GM12878 (cell line): Measurements from ENCODE around the gene OR7C2.

Source experiments
- CTCF ChIP-seq, 3 experiments: IDR thresholded peaks in 2 of 3; conservative IDR thresholded peaks in 1 of 3; 2 replicates each; pipeline ENCODE4 v1.5.1; 2011; ENCODE audit warnings: low read depth in 3 of 3, low read length in 3 of 3, mild to moderate bottlenecking in 3 of 3, control low read depth in 2 of 3, moderate library complexity in 2 of 3, inconsistent platforms in 1 of 3, mixed read lengths in 1 of 3; ENCODE audit not compliant: control insufficient read depth in 2 of 3, insufficient read depth in 1 of 3; ENCODE audit errors: extremely low read depth in 1 of 3
- ETV6 ChIP-seq, 2 experiments: fragments of 450-650 bp in 1 of 2; IDR thresholded peaks in 1 of 2; conservative IDR thresholded peaks in 1 of 2; 2 replicates each; pipeline ENCODE4 v1.6.1; 2014; ENCODE audit warnings: antibody characterized with exemption in 1 of 2, borderline replicate concordance in 1 of 2, low read depth in 1 of 2, mild to moderate bottlenecking in 1 of 2, moderate library complexity in 1 of 2
- EZH2 ChIP-seq: IDR thresholded peaks from 2 replicates; pipeline ENCODE4 v1.6.1; 2012; ENCODE audit warnings: low read depth, mild to moderate bottlenecking, control low read depth, inconsistent platforms, low read length, borderline replicate concordance; ENCODE audit not compliant: control insufficient read depth
- MXI1 ChIP-seq: fragments of 150-350 bp; IDR thresholded peaks from 2 replicates; pipeline ENCODE4 v1.6.1; 2011; ENCODE audit warnings: low read depth, mild to moderate bottlenecking, inconsistent platforms, low read length, improper control_type of control experiment
- POLR2A ChIP-seq: IDR thresholded peaks from 2 replicates; pipeline ENCODE4 v1.6.1; 2011; ENCODE audit warnings: low read depth, mild to moderate bottlenecking, low read length
- RAD21 ChIP-seq: IDR thresholded peaks from 2 replicates; pipeline ENCODE4 v1.6.1; 2011; ENCODE audit warnings: mild to moderate bottlenecking, low read depth, low read length, moderate library complexity; ENCODE audit not compliant: insufficient read depth
- RCOR1 ChIP-seq: conservative IDR thresholded peaks from 2 replicates; pipeline ENCODE4 v1.6.1; 2012; ENCODE audit warnings: low read depth, low read length, improper control_type of control experiment
- SUZ12 ChIP-seq: fragments of 200-600 bp; sonication (generic); IDR thresholded peaks from one replicate; pipeline ENCODE4 v1.6.1; 2018; ENCODE audit warnings: antibody characterized with exemption, mild to moderate bottlenecking; ENCODE audit not compliant: unreplicated experiment
- TAF1 ChIP-seq: IDR thresholded peaks from 2 replicates; pipeline ENCODE4 v1.6.1; 2011; ENCODE audit warnings: mild to moderate bottlenecking, low read depth, low read length, borderline replicate concordance
- ZNF384 ChIP-seq: IDR thresholded peaks from 2 replicates; pipeline ENCODE4 v1.6.1; 2012; ENCODE audit warnings: low read depth, mild to moderate bottlenecking, low read length, improper control_type of control experiment, borderline replicate concordance

- TF ChIP-seq RCOR1 (no peak), CTCF (IDR thresholded peaks at IDR 0.05 in 2 of 3, conservative IDR thresholded peaks at IDR 0.05 in 1 of 3; ENCODE audit: control insufficient read depth in 2 of 3, extremely low read depth in 1 of 3, insufficient read depth in 1 of 3, low read depth in 3 of 3, low read length in 3 of 3) (no peak), POLR2A (no peak), EZH2 (no peak), ETV6 (conservative IDR thresholded peaks at IDR 0.05 in 1 of 2, IDR thresholded peaks at IDR 0.05 in 1 of 2; ENCODE audit: borderline replicate concordance in 1 of 2, low read depth in 1 of 2) (no peak), SUZ12 (no peak), MXI1 (no peak), ZNF384 (no peak), RAD21 (no peak), TAF1 (no peak)
Observed at GRCh38 chr19:14950421-14950820, 9.1 kb downstream of the OR7C2 start.
